Skeletal muscle satellite cell (primary cell): ENCODE data around the gene SLC25A44.
A peak's percentile ranks its signal among the peaks of the same experiment; 100 is the strongest.

Experiments used
- H3K27me3 ChIP-seq: 2 replicates; pipeline ENCODE4 v1.7.0; 2013; ENCODE audit warnings: low read length; ENCODE audit not compliant: control insufficient read depth, insufficient read depth
- H3K36me3 ChIP-seq: 2 replicates; pipeline ENCODE4 v1.7.0; 2013; ENCODE audit warnings: mild to moderate bottlenecking, control low read depth, low read length; ENCODE audit not compliant: insufficient read depth
- H3K4me1 ChIP-seq: 2 replicates; pipeline ENCODE4 v1.7.0; 2013; ENCODE audit warnings: low read length; ENCODE audit not compliant: control insufficient read depth, insufficient read depth
- H3K4me2 ChIP-seq: 2 replicates; pipeline ENCODE4 v1.7.0; 2013; ENCODE audit warnings: mild to moderate bottlenecking, low read length
- H3K4me3 ChIP-seq: 2 replicates; pipeline ENCODE4 v1.7.0; 2013; ENCODE audit warnings: low read length
- H3K9ac ChIP-seq: 2 replicates; pipeline ENCODE4 v1.7.0; 2013; ENCODE audit warnings: mild to moderate bottlenecking, low read depth, low read length, moderate library complexity
- H3K9me3 ChIP-seq: replicated peaks from 2 replicates; pipeline ENCODE4 v1.7.0; 2013; ENCODE audit warnings: mild to moderate bottlenecking, control low read depth, low read length

SLC25A44 gene

DNA sequence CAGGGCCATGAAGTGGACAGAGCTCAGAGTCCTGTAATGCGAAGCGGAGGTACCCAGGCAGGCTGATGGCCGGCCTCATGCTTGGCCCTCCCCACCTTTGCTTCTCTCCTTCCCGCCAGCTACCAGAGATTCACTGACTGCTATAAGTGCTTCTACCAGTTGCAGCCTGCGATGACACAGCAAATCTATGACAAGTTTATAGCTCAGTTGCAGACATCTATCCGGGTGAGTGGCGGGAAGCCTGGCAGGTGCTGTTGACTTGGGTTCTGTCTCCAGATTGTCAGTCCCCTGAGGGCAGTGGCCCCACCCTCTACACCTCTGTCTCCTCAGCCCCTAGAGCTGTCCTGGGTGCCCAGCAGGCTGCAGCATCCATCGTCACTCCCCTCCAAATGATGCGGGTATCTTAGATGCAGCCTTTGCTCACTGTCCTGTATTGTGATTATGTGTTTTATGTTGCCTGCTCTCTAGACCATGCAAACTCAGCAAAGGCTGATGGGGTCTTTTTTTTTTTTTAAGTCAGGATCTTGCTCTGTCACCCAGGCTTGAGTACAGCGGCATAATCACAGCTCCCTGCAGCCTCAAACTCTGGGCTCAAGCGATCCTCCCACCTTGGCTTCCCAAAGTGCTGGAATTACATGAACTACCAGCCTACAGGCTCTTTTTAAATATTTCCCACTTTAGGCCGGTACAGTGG is 38.4 kb downstream of the SLC25A44 start:
- Histone ChIP-seq H3K27me3 (no peaks in the 10 kb centered on the region), H3K4me1 (peaks cover 18% of the 10 kb centered on the region), H3K4me2 (no peak overlapping the region), H3K9ac (no peak overlapping the region), H3K4me3 (no peak overlapping the region), H3K9me3 (no peaks in the 10 kb centered on the region), H3K36me3 (peaks cover 14% of the 10 kb centered on the region)

- peak overlapping the region; percentile 68 for H3K4me2 ChIP-seq
- peak overlapping the region; percentile 62 for H3K9ac ChIP-seq
- H3K4me3 ChIP-seq, result no peak overlapping the region
- H3K9me3 ChIP-seq, result no peaks in the 10 kb centered on the region
- H3K36me3 ChIP-seq, result peaks cover 19% of the 10 kb centered on the region
- no peaks in the 10 kb centered on the region for H3K27me3 ChIP-seq
- peaks cover 18% of the 10 kb centered on the region for H3K4me1 ChIP-seq
Measured at GRCh38 chr1:156233426-156234127, 39.7 kb downstream of the SLC25A44 start.

- H3K9ac ChIP-seq, result no peak overlapping the region
- H3K4me3 ChIP-seq, result no peak overlapping the region
- no peak overlapping the region for H3K4me2 ChIP-seq
- no peaks in the 10 kb centered on the region for H3K27me3 ChIP-seq
- peaks cover 31% of the 10 kb centered on the region for H3K36me3 ChIP-seq
- H3K9me3 ChIP-seq, result no peaks in the 10 kb centered on the region
- peaks cover 23% of the 10 kb centered on the region for H3K4me1 ChIP-seq
Measured at GRCh38 chr1:156236164-156236563, 42.3 kb downstream of the SLC25A44 start.

DNA sequence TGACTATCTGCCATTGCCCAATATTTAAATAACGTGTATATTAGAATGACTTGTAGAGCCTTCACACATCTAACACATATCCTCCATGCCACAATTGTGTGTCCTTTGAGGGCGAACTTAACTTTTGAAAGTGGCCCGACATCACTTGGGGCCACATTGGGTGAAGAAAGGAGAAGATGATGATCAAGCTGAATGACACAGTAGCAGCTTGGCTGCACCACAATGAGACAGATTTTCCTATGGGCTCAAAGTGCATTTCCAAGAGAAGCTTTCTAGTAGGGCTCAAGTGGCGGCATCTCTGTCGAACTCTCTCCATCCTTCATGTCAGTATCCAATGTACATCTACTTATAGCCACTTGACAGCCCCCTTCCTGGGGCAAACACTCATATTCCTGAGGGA is 44.3 kb downstream of the SLC25A44 start:
- Histone ChIP-seq H3K4me3 (no peak overlapping the region), H3K27me3 (no peaks in the 10 kb centered on the region), H3K9ac (no peak overlapping the region), H3K4me1 (peaks cover 25% of the 10 kb centered on the region), H3K36me3 (peaks cover 31% of the 10 kb centered on the region), H3K4me2 (no peak overlapping the region), H3K9me3 (no peaks in the 10 kb centered on the region)

- H3K4me3 ChIP-seq, result peak overlapping the region; percentile 5
- H3K9ac ChIP-seq, result no peak overlapping the region
- no peaks in the 10 kb centered on the region for H3K9me3 ChIP-seq
- peaks cover 13% of the 10 kb centered on the region for H3K27me3 ChIP-seq
- peaks cover 21% of the 10 kb centered on the region for H3K36me3 ChIP-seq
- peaks cover 24% of the 10 kb centered on the region for H3K4me1 ChIP-seq
- H3K4me2 ChIP-seq, result peak overlapping the region; percentile 55
Measured at GRCh38 chr1:156241311-156241811, 47.5 kb downstream of the SLC25A44 start.

GRCh38 chr1:156241926-156242325 is 48.0 kb downstream of the SLC25A44 start, which contains the start of gene BGLAP:
Gene BGLAP (plus strand): TSS chr1:156242184. CDS start chr1:156242232, 48 bp downstream.
- Histone ChIP-seq H3K36me3 (peaks cover 21% of the 10 kb centered on the region), H3K4me2 (peak within 1 kb of the TSS; percentile 55), H3K9ac (peak within 1 kb of the TSS; percentile 13), H3K4me3 (peak within 1 kb of the TSS; percentile 5), H3K9me3 (no peaks in the 10 kb centered on the region), H3K4me1 (peaks cover 24% of the 10 kb centered on the region), H3K27me3 (peaks cover 18% of the 10 kb centered on the region)

DNA sequence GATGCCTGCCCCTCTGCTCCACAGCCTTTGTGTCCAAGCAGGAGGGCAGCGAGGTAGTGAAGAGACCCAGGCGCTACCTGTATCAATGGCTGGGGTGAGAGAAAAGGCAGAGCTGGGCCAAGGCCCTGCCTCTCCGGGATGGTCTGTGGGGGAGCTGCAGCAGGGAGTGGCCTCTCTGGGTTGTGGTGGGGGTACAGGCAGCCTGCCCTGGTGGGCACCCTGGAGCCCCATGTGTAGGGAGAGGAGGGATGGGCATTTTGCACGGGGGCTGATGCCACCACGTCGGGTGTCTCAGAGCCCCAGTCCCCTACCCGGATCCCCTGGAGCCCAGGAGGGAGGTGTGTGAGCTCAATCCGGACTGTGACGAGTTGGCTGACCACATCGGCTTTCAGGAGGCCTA is 48.8 kb downstream of the SLC25A44 start:
- no peaks in the 10 kb centered on the region for H3K9me3 ChIP-seq
- H3K4me2 ChIP-seq, result no peak overlapping the region
- H3K36me3 ChIP-seq, result peaks cover 21% of the 10 kb centered on the region
- H3K4me3 ChIP-seq, result no peak overlapping the region
- no peak overlapping the region for H3K9ac ChIP-seq
- peaks cover 27% of the 10 kb centered on the region for H3K4me1 ChIP-seq
- H3K27me3 ChIP-seq, result peaks cover 18% of the 10 kb centered on the region

GRCh38 chr1:156244126-156244525 is 50.2 kb downstream of the SLC25A44 start:
- peaks cover 27% of the 10 kb centered on the region for H3K4me1 ChIP-seq
- H3K27me3 ChIP-seq, result peaks cover 18% of the 10 kb centered on the region
- no peak overlapping the region for H3K9ac ChIP-seq
- H3K4me3 ChIP-seq, result no peak overlapping the region
- no peaks in the 10 kb centered on the region for H3K9me3 ChIP-seq
- no peak overlapping the region for H3K4me2 ChIP-seq
- peaks cover 13% of the 10 kb centered on the region for H3K36me3 ChIP-seq

DNA sequence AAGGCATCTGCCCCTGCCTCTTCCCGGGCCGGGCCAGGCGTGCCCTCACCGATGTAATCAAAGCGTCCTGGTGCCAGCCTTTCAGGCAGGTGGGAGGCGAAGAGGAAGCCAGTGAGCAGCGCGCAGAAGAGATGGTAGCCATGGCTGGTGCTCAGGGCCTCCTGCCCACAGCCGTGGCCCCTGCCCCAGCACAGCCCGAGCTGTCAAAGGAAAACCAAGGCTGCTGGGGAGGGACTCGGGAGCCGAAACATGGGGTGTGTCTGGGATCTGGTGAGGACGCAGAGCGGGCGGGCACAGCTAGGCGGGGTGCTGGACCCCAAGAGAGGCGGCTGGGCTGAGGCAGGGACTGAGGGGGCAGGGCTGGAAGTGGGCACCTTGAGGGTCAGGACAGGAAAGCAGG is 50.8 kb downstream of the SLC25A44 start:
- Histone ChIP-seq H3K4me2 (no peak overlapping the region), H3K4me1 (peaks cover 27% of the 10 kb centered on the region), H3K9ac (no peak overlapping the region), H3K4me3 (no peak overlapping the region), H3K9me3 (no peaks in the 10 kb centered on the region), H3K27me3 (peaks cover 18% of the 10 kb centered on the region), H3K36me3 (peaks cover 13% of the 10 kb centered on the region)

DNA sequence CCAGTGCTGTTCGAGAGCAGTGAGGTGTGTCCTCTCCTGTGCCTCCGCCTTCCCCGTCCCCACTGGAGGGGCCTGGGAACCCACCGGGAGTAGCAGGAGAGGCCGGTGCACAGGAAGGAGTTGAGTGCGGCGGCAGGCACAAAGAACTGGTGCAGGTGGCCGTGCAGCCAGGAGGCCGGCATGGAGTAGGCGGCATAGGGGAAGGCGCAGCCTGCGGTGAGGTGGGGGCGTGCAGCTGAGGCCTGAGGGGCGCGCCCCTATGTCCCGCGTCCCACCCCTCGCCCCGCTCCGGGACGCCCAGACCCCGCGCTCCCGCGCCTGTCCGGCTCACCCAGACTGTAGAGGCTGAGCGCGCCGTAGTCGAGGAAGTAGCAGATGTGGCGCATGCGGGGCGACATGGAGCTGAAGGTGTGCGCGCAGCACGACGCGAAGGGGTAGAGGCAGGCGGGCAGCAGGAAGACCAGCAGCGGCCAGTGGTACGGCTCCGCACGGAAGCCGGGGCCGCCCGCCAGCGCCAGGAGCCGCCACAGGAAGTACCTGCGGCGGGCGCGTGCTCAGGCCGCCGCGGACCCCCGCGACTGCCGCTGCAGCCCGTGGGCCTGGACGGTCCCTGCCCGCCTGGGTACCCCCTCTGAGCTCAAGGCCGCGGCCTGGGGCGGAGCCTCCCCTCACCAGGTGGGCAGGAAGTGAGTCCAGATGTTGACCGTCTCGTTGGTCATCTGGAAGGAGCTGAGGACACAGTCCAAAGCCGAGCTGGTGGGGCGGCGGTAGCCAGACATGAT is 51.7 kb downstream of the SLC25A44 start:
- H3K4me1 ChIP-seq, result peaks cover 27% of the 10 kb centered on the region
- H3K27me3 ChIP-seq, result peaks cover 18% of the 10 kb centered on the region
- peak overlapping the region; percentile 72 for H3K4me2 ChIP-seq
- H3K4me3 ChIP-seq, result no peak overlapping the region
- H3K9ac ChIP-seq, result no peak overlapping the region
- no peaks in the 10 kb centered on the region for H3K9me3 ChIP-seq
- H3K36me3 ChIP-seq, result peaks cover 19% of the 10 kb centered on the region

DNA sequence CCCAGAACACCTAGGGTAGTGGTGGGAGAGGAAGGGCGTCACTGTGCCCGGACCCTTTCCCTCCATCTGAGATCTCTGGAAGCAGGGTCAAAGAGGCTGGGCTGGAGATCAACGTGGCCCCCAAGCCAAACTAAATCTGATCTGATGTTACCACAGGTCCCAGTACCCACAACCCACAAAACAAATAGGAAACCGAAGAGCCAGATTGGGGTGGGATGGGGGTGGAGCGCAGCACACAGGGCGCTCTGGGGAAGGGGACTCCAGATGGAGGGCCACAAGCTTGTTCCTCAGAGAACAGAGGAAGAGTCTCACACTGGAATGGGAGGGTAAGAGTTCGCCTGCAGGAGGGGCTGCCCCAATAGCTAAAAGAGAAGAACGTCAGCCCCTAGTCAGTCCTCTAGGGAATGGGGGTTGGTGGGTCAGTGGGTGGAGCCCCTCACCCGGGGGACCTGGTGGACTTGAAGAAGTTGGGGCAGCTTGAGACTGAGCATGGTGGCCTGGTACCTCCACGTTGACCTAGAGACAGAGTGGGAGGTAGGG is 52.4 kb downstream of the SLC25A44 start:
- Histone ChIP-seq H3K9ac (no peak overlapping the region), H3K4me2 (peak overlapping the region; percentile 72), H3K36me3 (peaks cover 26% of the 10 kb centered on the region), H3K27me3 (peaks cover 18% of the 10 kb centered on the region), H3K4me3 (no peak overlapping the region), H3K9me3 (no peaks in the 10 kb centered on the region), H3K4me1 (peaks cover 20% of the 10 kb centered on the region)
